Ishikawa (cell line): Measurements from ENCODE around the gene BMP8A.

Experiments used
- CEBPB ChIP-seq: IDR thresholded peaks from 2 replicates; pipeline ENCODE4 v1.6.1; 2012
- CREB1 ChIP-seq: IDR thresholded peaks from 2 replicates; pipeline ENCODE4 v1.6.1; 2012; ENCODE audit warnings: low read depth
- EGR1 ChIP-seq: IDR thresholded peaks from 2 replicates; pipeline ENCODE4 v1.6.1; 2012
- EP300 ChIP-seq: IDR thresholded peaks from 2 replicates; pipeline ENCODE4 v1.6.1; 2012; ENCODE audit warnings: borderline replicate concordance
- FOXM1 ChIP-seq: IDR thresholded peaks from 2 replicates; pipeline ENCODE4 v1.6.1; 2012; ENCODE audit warnings: low read depth, borderline replicate concordance
- MAX ChIP-seq: IDR thresholded peaks from 2 replicates; pipeline ENCODE4 v1.6.1; 2012
- NFIC ChIP-seq: IDR thresholded peaks from 2 replicates; pipeline ENCODE4 v1.6.1; 2012
- RAD21 ChIP-seq: IDR thresholded peaks from 2 replicates; pipeline ENCODE4 v1.6.1; 2012; ENCODE audit warnings: low read depth
- TAF1 ChIP-seq: IDR thresholded peaks from 2 replicates; pipeline ENCODE4 v1.6.1; 2012; ENCODE audit warnings: low read depth, mild to moderate bottlenecking
- TCF12 ChIP-seq: IDR thresholded peaks from 2 replicates; pipeline ENCODE4 v1.6.1; 2012; ENCODE audit warnings: low read depth
- TEAD4 ChIP-seq: IDR thresholded peaks from 2 replicates; pipeline ENCODE4 v1.6.1; 2012
- USF1 ChIP-seq: IDR thresholded peaks from 2 replicates; pipeline ENCODE4 v1.6.1; 2012
- YY1 ChIP-seq: IDR thresholded peaks from 2 replicates; pipeline ENCODE4 v1.6.1; 2012; ENCODE audit warnings: low read depth
- ZBTB7A ChIP-seq: IDR thresholded peaks from 2 replicates; pipeline ENCODE4 v1.6.1; 2012; ENCODE audit warnings: low read depth
- TF ChIP-seq, protein P1 (sequence below): IDR thresholded peaks from 2 replicates; pipeline ENCODE4 v1.6.1; 2012; ENCODE audit warnings: low read depth, mild to moderate bottlenecking

The BMP8A gene

DNA sequence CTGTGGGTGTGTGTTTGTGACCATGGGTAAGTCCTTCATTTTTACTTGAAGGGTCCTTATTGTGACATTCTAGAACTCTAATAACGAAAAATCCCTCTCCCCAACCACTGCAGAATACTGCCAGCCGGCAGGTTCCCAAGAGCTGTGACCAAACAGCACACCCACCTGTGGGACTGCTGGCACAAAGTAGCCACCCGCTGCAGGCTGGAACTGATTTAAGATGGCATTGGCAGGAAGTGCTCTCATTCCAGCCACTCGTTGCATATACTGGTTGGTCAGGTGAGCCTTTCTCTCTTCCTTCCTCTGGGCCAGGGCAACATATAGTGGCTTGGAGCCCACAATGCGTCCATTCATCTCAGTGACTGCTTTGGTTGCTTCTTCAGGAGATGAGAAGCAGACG lies 73.5 kb downstream of the BMP8A start:
- TF ChIP-seq EP300: no peak
- no peak for TF ChIP-seq TEAD4
- TF ChIP-seq USF1: no peak
- no peak for TF ChIP-seq EGR1
- TF ChIP-seq TCF12: no peak
- no peak for TF ChIP-seq ZBTB7A
- TF ChIP-seq, protein P1, sequence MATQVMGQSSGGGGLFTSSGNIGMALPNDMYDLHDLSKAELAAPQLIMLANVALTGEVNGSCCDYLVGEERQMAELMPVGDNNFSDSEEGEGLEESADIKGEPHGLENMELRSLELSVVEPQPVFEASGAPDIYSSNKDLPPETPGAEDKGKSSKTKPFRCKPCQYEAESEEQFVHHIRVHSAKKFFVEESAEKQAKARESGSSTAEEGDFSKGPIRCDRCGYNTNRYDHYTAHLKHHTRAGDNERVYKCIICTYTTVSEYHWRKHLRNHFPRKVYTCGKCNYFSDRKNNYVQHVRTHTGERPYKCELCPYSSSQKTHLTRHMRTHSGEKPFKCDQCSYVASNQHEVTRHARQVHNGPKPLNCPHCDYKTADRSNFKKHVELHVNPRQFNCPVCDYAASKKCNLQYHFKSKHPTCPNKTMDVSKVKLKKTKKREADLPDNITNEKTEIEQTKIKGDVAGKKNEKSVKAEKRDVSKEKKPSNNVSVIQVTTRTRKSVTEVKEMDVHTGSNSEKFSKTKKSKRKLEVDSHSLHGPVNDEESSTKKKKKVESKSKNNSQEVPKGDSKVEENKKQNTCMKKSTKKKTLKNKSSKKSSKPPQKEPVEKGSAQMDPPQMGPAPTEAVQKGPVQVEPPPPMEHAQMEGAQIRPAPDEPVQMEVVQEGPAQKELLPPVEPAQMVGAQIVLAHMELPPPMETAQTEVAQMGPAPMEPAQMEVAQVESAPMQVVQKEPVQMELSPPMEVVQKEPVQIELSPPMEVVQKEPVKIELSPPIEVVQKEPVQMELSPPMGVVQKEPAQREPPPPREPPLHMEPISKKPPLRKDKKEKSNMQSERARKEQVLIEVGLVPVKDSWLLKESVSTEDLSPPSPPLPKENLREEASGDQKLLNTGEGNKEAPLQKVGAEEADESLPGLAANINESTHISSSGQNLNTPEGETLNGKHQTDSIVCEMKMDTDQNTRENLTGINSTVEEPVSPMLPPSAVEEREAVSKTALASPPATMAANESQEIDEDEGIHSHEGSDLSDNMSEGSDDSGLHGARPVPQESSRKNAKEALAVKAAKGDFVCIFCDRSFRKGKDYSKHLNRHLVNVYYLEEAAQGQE: no peak
- TF ChIP-seq MAX: no peak
- TF ChIP-seq TAF1: no peak
- no peak for TF ChIP-seq CREB1

- TF ChIP-seq TAF1 (no peak), USF1 (no peak), CEBPB (no peak), NFIC (no peak), FOXM1 (no peak), MAX (no peak), EP300 (no peak), TEAD4 (no peak), TCF12 (no peak), ZBTB7A (no peak), EGR1 (no peak), CREB1 (no peak), YY1 (no peak), RAD21 (no peak)
- TF ChIP-seq, protein P1: no peak
These were observed 75.2 kb downstream of the BMP8A start for GRCh38 chr1:39566441-39567137.

- TF ChIP-seq USF1: no peak
- no peak for TF ChIP-seq TEAD4
These were observed 75.9 kb downstream of the BMP8A start for GRCh38 chr1:39567302-39567701.

DNA sequence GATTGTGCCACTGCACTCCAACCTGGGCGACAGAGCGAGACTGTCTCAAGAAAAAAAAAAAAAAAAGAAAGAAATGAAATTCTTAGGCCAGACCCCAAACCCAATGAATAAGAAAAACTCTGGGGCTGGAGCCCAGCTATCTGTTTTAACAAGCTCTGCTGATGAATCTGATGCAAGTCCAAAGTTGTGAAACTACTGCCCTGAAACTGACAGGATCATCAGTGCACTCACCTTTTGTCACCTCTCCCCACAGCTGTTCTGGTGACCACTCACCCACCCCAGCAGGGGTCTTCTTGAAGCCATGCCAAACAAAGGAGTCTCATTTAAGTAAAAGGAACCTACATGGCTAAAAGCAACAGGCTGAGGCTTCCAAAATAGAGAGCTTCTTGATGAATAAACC lies 76.8 kb downstream of the BMP8A start:
- TF ChIP-seq CREB1: no peak
- TF ChIP-seq TCF12: no peak
- no peak for TF ChIP-seq USF1
- no peak for TF ChIP-seq NFIC
- TF ChIP-seq TAF1: no peak
- TF ChIP-seq EP300: no peak
- no peak for TF ChIP-seq CEBPB
- TF ChIP-seq ZBTB7A: no peak

- TF ChIP-seq RAD21: no peak
These were observed 77.6 kb downstream of the BMP8A start for GRCh38 chr1:39569034-39569433.

DNA sequence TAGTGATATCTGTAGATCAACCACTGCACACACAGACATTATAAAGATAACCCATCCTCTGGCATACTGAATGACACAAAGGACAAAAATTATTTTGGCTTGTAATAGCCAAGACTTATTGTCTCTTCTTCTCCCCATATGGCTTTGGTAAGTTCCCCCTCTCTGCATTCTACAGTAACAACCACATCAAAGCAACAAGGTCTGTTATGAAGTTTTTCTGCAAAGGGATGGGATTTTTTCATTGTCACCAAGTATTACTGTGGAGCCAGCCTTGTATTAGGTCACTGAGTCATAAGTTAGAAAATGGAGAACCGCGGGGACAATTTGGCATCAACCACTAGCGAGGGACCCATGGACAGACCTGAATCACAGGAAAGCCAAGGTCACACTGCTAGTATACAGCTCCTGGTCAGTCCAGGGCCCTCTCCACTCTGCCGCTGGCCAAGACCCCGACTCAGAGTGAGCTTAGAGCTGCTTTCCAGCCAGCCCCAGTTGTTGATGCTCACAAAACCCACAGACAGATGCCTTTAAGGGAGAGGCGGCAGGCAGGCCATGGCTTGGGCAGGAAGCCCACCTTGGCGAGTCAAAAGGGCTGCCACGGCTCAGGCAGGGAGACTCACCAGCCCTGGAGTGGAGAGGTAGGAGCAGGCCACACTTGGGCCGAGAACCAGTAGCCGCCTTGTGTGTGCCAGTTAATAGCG lies 79.2 kb downstream of the BMP8A start:
- TF ChIP-seq ZBTB7A (no peak), TAF1 (no peak), TEAD4 (no peak), CREB1 (no peak), TCF12 (no peak), YY1 (no peak), CEBPB (no peak)
- TF ChIP-seq, protein P1: no peak
